ENCODE measurements around the gene KCNB1.

- TF ChIP-seq YY1 (IDR thresholded peaks at IDR 0.05; ENCODE audit: insufficient read depth, insufficient read length) (no peak), ZNF274 (IDR thresholded peaks at IDR 0.05; ENCODE audit: low read depth, low read length) (no peak), SUZ12 (IDR thresholded peaks at IDR 0.05; ENCODE audit: extremely low read depth, insufficient read depth, insufficient read length) (no peak)
These were observed 1.4 kb downstream of the KCNB1 start for GRCh38 chr20:49481116-49481515.

Measured in NT2/D1 (cell line).